ENCODE measurements around the gene ZP1. TPM values are rescaled to one million over a fixed set of nuclear protein-coding genes. Genes with fewer than 3 reads are reported as not detected.

ZP1 gene
- total and polyA plus RNA-seq, 2 of the 13 experiments (the other 11 are each of a cell fraction or from before 2014, with no cell fraction given) = 0.16 TPM; not detected in 1

DNA sequence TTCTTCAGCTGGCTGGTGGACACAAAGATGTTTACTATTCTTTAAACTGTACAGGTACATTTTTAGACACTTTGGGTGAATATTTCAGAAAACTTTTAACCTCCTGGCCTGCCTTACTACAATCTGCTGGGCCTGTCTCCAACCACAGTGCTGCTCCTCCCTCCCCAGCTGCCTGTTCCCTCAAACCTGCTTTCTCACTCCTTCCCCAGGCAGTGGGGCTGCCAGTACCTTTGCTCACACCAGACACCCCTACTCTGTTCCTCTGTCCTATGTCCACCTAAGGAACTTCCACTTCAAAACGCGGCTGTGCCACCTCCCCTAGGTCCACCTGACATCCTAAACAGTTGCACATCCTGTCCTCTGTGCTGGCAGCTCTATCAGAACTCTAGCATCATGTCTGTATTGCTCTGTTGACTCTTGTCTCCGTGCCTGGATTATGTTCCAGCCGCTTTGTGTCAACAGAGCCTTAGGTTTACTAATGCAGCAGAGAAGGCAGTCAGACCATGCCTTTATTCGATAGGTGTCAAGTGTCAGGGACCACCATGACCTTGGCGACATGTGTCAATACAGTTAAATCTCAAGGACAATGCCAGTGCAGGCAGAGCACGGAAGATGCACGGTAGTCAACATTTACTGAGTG is 13.4 kb downstream of the ZP1 start (continued):
- TF ChIP-seq, protein P1, sequence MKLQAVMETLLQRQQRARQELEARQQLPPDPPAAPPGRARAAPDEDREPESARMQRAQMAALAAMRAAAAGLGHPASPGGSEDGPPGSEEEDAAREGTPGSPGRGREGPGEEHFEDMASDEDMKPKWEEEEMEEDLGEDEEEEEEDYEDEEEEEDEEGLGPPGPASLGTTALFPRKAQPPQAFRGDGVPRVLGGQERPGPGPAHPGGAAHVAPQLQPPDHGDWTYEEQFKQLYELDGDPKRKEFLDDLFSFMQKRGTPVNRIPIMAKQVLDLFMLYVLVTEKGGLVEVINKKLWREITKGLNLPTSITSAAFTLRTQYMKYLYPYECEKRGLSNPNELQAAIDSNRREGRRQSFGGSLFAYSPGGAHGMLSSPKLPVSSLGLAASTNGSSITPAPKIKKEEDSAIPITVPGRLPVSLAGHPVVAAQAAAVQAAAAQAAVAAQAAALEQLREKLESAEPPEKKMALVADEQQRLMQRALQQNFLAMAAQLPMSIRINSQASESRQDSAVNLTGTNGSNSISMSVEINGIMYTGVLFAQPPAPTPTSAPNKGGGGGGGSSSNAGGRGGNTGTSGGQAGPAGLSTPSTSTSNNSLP (IDR thresholded peaks at IDR 0.05; ENCODE audit: low read depth, low read length) = peak; percentile 66
- peak; percentile 64; the same call in 1 of the 2 replicates for TF ChIP-seq ZNF816 (CRISPR knock-in tag; IDR thresholded peaks at IDR 0.05; ENCODE audit: borderline replicate concordance)
- TF ChIP-seq RBM39 (IDR thresholded peaks at IDR 0.05; ENCODE audit: low read depth, low read length, poor library complexity, severe bottlenecking) = no peak
- TF ChIP-seq, protein P2, sequence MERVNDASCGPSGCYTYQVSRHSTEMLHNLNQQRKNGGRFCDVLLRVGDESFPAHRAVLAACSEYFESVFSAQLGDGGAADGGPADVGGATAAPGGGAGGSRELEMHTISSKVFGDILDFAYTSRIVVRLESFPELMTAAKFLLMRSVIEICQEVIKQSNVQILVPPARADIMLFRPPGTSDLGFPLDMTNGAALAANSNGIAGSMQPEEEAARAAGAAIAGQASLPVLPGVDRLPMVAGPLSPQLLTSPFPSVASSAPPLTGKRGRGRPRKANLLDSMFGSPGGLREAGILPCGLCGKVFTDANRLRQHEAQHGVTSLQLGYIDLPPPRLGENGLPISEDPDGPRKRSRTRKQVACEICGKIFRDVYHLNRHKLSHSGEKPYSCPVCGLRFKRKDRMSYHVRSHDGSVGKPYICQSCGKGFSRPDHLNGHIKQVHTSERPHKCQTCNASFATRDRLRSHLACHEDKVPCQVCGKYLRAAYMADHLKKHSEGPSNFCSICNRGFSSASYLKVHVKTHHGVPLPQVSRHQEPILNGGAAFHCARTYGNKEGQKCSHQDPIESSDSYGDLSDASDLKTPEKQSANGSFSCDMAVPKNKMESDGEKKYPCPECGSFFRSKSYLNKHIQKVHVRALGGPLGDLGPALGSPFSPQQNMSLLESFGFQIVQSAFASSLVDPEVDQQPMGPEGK (CRISPR knock-in tag; IDR thresholded peaks at IDR 0.05) = peak; percentile 78
- TF ChIP-seq, protein P3, sequence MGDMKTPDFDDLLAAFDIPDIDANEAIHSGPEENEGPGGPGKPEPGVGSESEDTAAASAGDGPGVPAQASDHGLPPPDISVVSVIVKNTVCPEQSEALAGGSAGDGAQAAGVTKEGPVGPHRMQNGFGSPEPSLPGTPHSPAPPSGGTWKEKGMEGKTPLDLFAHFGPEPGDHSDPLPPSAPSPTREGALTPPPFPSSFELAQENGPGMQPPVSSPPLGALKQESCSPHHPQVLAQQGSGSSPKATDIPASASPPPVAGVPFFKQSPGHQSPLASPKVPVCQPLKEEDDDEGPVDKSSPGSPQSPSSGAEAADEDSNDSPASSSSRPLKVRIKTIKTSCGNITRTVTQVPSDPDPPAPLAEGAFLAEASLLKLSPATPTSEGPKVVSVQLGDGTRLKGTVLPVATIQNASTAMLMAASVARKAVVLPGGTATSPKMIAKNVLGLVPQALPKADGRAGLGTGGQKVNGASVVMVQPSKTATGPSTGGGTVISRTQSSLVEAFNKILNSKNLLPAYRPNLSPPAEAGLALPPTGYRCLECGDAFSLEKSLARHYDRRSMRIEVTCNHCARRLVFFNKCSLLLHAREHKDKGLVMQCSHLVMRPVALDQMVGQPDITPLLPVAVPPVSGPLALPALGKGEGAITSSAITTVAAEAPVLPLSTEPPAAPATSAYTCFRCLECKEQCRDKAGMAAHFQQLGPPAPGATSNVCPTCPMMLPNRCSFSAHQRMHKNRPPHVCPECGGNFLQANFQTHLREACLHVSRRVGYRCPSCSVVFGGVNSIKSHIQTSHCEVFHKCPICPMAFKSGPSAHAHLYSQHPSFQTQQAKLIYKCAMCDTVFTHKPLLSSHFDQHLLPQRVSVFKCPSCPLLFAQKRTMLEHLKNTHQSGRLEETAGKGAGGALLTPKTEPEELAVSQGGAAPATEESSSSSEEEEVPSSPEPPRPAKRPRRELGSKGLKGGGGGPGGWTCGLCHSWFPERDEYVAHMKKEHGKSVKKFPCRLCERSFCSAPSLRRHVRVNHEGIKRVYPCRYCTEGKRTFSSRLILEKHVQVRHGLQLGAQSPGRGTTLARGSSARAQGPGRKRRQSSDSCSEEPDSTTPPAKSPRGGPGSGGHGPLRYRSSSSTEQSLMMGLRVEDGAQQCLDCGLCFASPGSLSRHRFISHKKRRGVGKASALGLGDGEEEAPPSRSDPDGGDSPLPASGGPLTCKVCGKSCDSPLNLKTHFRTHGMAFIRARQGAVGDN (CRISPR knock-in tag; IDR thresholded peaks at IDR 0.05) = peak; percentile 23; the same call in 1 of the 2 replicates
- peak; percentile 54; the same call in 1 of the 2 replicates for TF ChIP-seq DMAP1 (CRISPR knock-in tag; IDR thresholded peaks at IDR 0.05)
- TF ChIP-seq IKZF4 (CRISPR knock-in tag; IDR thresholded peaks at IDR 0.05; ENCODE audit: borderline replicate concordance, low read depth, not compliant biosample characterization) = no peak
- TF ChIP-seq ETV5 (CRISPR knock-in tag; IDR thresholded peaks at IDR 0.05; ENCODE audit: borderline replicate concordance) = peak; percentile 91; the same call in 1 of the 2 replicates
- peak; percentile 93 for TF ChIP-seq ZNF878 (CRISPR knock-in tag; IDR thresholded peaks at IDR 0.05)
- TF ChIP-seq KAT2B (IDR thresholded peaks at IDR 0.05; ENCODE audit: borderline replicate concordance, low read depth, low read length) = no peak
- no peak for TF ChIP-seq SOX6 (IDR thresholded peaks at IDR 0.05)
- peak; percentile 99 for TF ChIP-seq SOX6 (CRISPR knock-in tag; IDR thresholded peaks at IDR 0.05)
- no peak for TF ChIP-seq PRPF4 (IDR thresholded peaks at IDR 0.05; ENCODE audit: low read depth, low read length, poor library complexity, severe bottlenecking)
- TF ChIP-seq ZSCAN12 (CRISPR knock-in tag; IDR thresholded peaks at IDR 0.05) = no peak
- no peak for TF ChIP-seq PHB2 (IDR thresholded peaks at IDR 0.05; ENCODE audit: partially characterized antibody)
- TF ChIP-seq, protein P4, sequence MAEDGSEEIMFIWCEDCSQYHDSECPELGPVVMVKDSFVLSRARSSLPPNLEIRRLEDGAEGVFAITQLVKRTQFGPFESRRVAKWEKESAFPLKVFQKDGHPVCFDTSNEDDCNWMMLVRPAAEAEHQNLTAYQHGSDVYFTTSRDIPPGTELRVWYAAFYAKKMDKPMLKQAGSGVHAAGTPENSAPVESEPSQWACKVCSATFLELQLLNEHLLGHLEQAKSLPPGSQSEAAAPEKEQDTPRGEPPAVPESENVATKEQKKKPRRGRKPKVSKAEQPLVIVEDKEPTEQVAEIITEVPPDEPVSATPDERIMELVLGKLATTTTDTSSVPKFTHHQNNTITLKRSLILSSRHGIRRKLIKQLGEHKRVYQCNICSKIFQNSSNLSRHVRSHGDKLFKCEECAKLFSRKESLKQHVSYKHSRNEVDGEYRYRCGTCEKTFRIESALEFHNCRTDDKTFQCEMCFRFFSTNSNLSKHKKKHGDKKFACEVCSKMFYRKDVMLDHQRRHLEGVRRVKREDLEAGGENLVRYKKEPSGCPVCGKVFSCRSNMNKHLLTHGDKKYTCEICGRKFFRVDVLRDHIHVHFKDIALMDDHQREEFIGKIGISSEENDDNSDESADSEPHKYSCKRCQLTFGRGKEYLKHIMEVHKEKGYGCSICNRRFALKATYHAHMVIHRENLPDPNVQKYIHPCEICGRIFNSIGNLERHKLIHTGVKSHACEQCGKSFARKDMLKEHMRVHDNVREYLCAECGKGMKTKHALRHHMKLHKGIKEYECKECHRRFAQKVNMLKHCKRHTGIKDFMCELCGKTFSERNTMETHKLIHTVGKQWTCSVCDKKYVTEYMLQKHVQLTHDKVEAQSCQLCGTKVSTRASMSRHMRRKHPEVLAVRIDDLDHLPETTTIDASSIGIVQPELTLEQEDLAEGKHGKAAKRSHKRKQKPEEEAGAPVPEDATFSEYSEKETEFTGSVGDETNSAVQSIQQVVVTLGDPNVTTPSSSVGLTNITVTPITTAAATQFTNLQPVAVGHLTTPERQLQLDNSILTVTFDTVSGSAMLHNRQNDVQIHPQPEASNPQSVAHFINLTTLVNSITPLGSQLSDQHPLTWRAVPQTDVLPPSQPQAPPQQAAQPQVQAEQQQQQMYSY (CRISPR knock-in tag; IDR thresholded peaks at IDR 0.05) = peak; percentile 59; the same call in 1 of the 2 replicates
- no peak for TF ChIP-seq WIZ (CRISPR knock-in tag; IDR thresholded peaks at IDR 0.05)
- TF ChIP-seq ZNF724P (CRISPR knock-in tag; IDR thresholded peaks at IDR 0.05; ENCODE audit: borderline replicate concordance) = peak; percentile 73; the same call in 1 of the 2 replicates
